H1 (cell line): Measurements from ENCODE around the gene SLC36A2. TPM values are rescaled to one million over a fixed set of nuclear protein-coding genes. Genes with fewer than 3 reads are reported as not detected.

ENCODE experiments used
- CTCF ChIA-PET: fragments of 300-600 bp; sonication (Branson Sonifier 250); formaldehyde crosslinking; loops from one replicate; lab custom pipeline; 2021; ENCODE audit not compliant: partially characterized antibody; lab: Charles Lee
- POLR2A ChIA-PET: fragments of 300-600 bp; sonication (Branson Sonifier 250); formaldehyde crosslinking; loops from one replicate; lab custom pipeline; 2021; ENCODE audit warnings: inconsistent platforms; ENCODE audit not compliant: partially characterized antibody; lab: Charles Lee
- DNase-seq, 2 experiments: peaks; one replicate each; pipeline versions ENCODE4 v3.0.0 to v3.0.0-alpha.2; 2010 to 2022; ENCODE audit warnings: low spot score in 2 of 2, low read depth in 1 of 2, mixed read lengths in 1 of 2
- FAIRE-seq: peaks from 2 replicates; lab custom pipeline; 2011; peaks lifted over from hg19 to GRCh38; lab: Jason Lieb, UNC
- H2AFZ ChIP-seq: 2 replicates; pipeline ENCODE4 v1.8.1; 2012; ENCODE audit warnings: low read length, inconsistent platforms
- H2AK5ac ChIP-seq: 2 replicates; pipeline ENCODE4 v1.6.1; 2013; ENCODE audit warnings: low read depth, low read length
- H2BK120ac ChIP-seq: replicated peaks from 2 replicates; pipeline ENCODE3; 2013; ENCODE audit warnings: low read depth, low read length, inconsistent platforms
- H2BK12ac ChIP-seq: 2 replicates; pipeline ENCODE4 v1.6.1; 2013; ENCODE audit warnings: low read depth, low read length
- H2BK15ac ChIP-seq: 2 replicates; pipeline ENCODE4 v1.6.1; 2013; ENCODE audit warnings: low read length
- H2BK20ac ChIP-seq: 2 replicates; pipeline ENCODE4 v1.6.1; 2013; ENCODE audit warnings: low read length
- H2BK5ac ChIP-seq: 2 replicates; pipeline ENCODE4 v1.6.1; 2013; ENCODE audit warnings: low read depth, low read length
- H3K14ac ChIP-seq: 2 replicates; pipeline ENCODE4 v1.6.1; 2013; ENCODE audit warnings: inconsistent platforms; ENCODE audit not compliant: insufficient read length
- H3K18ac ChIP-seq: 2 replicates; pipeline ENCODE4 v1.6.1; 2013; ENCODE audit warnings: low read length; ENCODE audit errors: extremely low read depth
- H3K23ac ChIP-seq: 2 replicates; pipeline ENCODE4 v1.6.1; 2013; ENCODE audit warnings: inconsistent platforms; ENCODE audit not compliant: insufficient read length
- H3K23me2 ChIP-seq: 2 replicates; pipeline ENCODE4 v1.6.1; 2013; ENCODE audit warnings: low read depth, low read length
- H3K27ac ChIP-seq: 2 replicates; pipeline ENCODE4 v1.6.1; 2011; ENCODE audit warnings: low read depth, low read length, inconsistent platforms
- H3K27me3 ChIP-seq, 4 experiments: replicated peaks in 1 of 4; 1 replicate in 1 of 4; 2 replicates in 3 of 4; pipeline versions ENCODE4 v1.6.1 to v1.8.1; 2011 to 2013; ENCODE audit warnings: low read length in 3 of 4, mild to moderate bottlenecking in 3 of 4, inconsistent platforms in 2 of 4, mixed read lengths in 2 of 4, moderate library complexity in 1 of 4; ENCODE audit not compliant: control insufficient read depth in 3 of 4, insufficient read depth in 3 of 4; ENCODE audit errors: extremely low read depth in 1 of 4
- H3K36me3 ChIP-seq, 4 experiments: 2 replicates each; pipeline versions ENCODE4 v1.6.1 to v1.8.1; 2011 to 2013; ENCODE audit warnings: mild to moderate bottlenecking in 4 of 4, low read length in 3 of 4, moderate library complexity in 2 of 4, control low read depth in 1 of 4, inconsistent platforms in 1 of 4; ENCODE audit not compliant: insufficient read depth in 4 of 4, control insufficient read depth in 2 of 4
- H3K4ac ChIP-seq: replicated peaks from 2 replicates; pipeline ENCODE3; 2013; ENCODE audit warnings: low read length, low read depth, mixed read lengths, inconsistent platforms; ENCODE audit not compliant: insufficient read length
- H3K4me1 ChIP-seq, 4 experiments: replicated peaks in 1 of 4; 1 replicate in 1 of 4; 2 replicates in 3 of 4; pipeline versions ENCODE4 v1.6.1 to v1.8.1; 2011 to 2013; ENCODE audit warnings: low read length in 3 of 4, inconsistent platforms in 2 of 4, mixed read lengths in 1 of 4; ENCODE audit not compliant: insufficient read depth in 4 of 4, control insufficient read depth in 3 of 4
- H3K4me2 ChIP-seq, 2 experiments: 2 replicates each; pipeline versions ENCODE4 v1.6.1 to v1.8.1; 2011 to 2013; ENCODE audit warnings: low read depth in 2 of 2, low read length in 2 of 2, control low read depth in 1 of 2, inconsistent platforms in 1 of 2, mild to moderate bottlenecking in 1 of 2; ENCODE audit not compliant: insufficient read depth in 1 of 2
- H3K4me3 ChIP-seq, 4 experiments: fragments of 200-600, 300-600 bp in 1 of 4; sonication (generic), shearing (Covaris generic), sonication (Bioruptor Twin) in 1 of 4; 2 replicates each; pipeline versions ENCODE4 v1.5.1 to v1.8.1; 2011 to 2016; ENCODE audit warnings: low read length in 4 of 4, low read depth in 3 of 4, control low read depth in 2 of 4, inconsistent platforms in 2 of 4, mild to moderate bottlenecking in 2 of 4, mixed read lengths in 1 of 4, moderate library complexity in 1 of 4; ENCODE audit not compliant: insufficient read depth in 2 of 4; ENCODE audit errors: extremely low read depth in 1 of 4
- H3K56ac ChIP-seq: replicated peaks from 2 replicates; pipeline ENCODE3; 2013; ENCODE audit warnings: low read depth, mild to moderate bottlenecking, mixed read lengths, low read length, inconsistent platforms; ENCODE audit not compliant: insufficient read length
- H3K79me1 ChIP-seq: 2 replicates; pipeline ENCODE4 v1.6.1; 2013; ENCODE audit warnings: low read depth, low read length, control low read depth
- H3K79me2 ChIP-seq, 2 experiments: 2 replicates each; pipeline versions ENCODE4 v1.6.1 to v1.8.1; 2012 to 2013; ENCODE audit warnings: low read length in 2 of 2, mild to moderate bottlenecking in 2 of 2, inconsistent platforms in 1 of 2; ENCODE audit not compliant: insufficient read depth in 2 of 2, control insufficient read depth in 1 of 2
- H3K9ac ChIP-seq, 4 experiments: replicated peaks in 1 of 4; 1 replicate in 1 of 4; 2 replicates in 3 of 4; pipeline versions ENCODE4 v1.6.1 to v1.8.1; 2011 to 2013; ENCODE audit warnings: low read depth in 3 of 4, low read length in 3 of 4, control low read depth in 2 of 4, mild to moderate bottlenecking in 2 of 4, moderate library complexity in 2 of 4, inconsistent platforms in 1 of 4; ENCODE audit errors: extremely low read depth in 1 of 4
- H3K9me3 ChIP-seq, 2 experiments: 2 replicates each; pipeline versions ENCODE4 v1.6.1 to v1.8.1; 2012 to 2013; ENCODE audit warnings: mild to moderate bottlenecking in 2 of 2, moderate library complexity in 2 of 2, control low read depth in 1 of 2, inconsistent platforms in 1 of 2, low read depth in 1 of 2, low read length in 1 of 2, mixed read lengths in 1 of 2; ENCODE audit not compliant: insufficient read depth in 2 of 2
- H4K20me1 ChIP-seq, 2 experiments: replicated peaks in 1 of 2; 2 replicates each; pipeline versions ENCODE3 to v1.8.1; 2011 to 2013; ENCODE audit warnings: inconsistent platforms in 2 of 2, low read length in 2 of 2, mild to moderate bottlenecking in 1 of 2; ENCODE audit not compliant: insufficient read depth in 2 of 2, control insufficient read depth in 1 of 2
- H4K5ac ChIP-seq: 2 replicates; pipeline ENCODE4 v1.6.1; 2013; ENCODE audit warnings: low read length, low read depth, mixed read lengths, inconsistent platforms; ENCODE audit not compliant: insufficient read length
- H4K8ac ChIP-seq: 2 replicates; pipeline ENCODE4 v1.8.0; 2013; ENCODE audit warnings: mild to moderate bottlenecking, moderate library complexity, low read length, inconsistent platforms; ENCODE audit not compliant: insufficient read depth; ENCODE audit errors: extremely low read depth
- H4K91ac ChIP-seq: replicated peaks from 2 replicates; pipeline ENCODE3; 2013; ENCODE audit warnings: low read length, mixed read lengths, inconsistent platforms; ENCODE audit not compliant: insufficient read length
- CBX8 ChIP-seq: fragments of 300-800, 300-1000 bp; sonication (generic); IDR thresholded peaks from 2 replicates; pipeline ENCODE4 v1.7.1; 2016; ENCODE audit warnings: low read depth, low read length, borderline replicate concordance
- CREB1 ChIP-seq: IDR thresholded peaks from 2 replicates; pipeline ENCODE4 v1.6.1; 2012; ENCODE audit warnings: inconsistent platforms
- EGR1 ChIP-seq: IDR thresholded peaks from 2 replicates; pipeline ENCODE4 v1.6.1; 2011; ENCODE audit warnings: low read depth, low read length, borderline replicate concordance
- HDAC6 ChIP-seq: IDR thresholded peaks from one replicate; pipeline ENCODE4 v1.7.1; 2012; ENCODE audit warnings: low read depth, mild to moderate bottlenecking, inconsistent platforms, low read length, moderate library complexity
- JUND ChIP-seq: IDR thresholded peaks from 2 replicates; pipeline ENCODE4 v1.6.1; 2011; ENCODE audit warnings: mild to moderate bottlenecking, improper control_type of control experiment, low read length
- KDM4A ChIP-seq: IDR thresholded peaks from one replicate; pipeline ENCODE4 v1.7.1; 2012; ENCODE audit warnings: low read depth, mild to moderate bottlenecking, moderate library complexity, low read length, inconsistent platforms; ENCODE audit not compliant: severe bottlenecking
- KDM5A ChIP-seq: fragments of 200-600 bp; IDR thresholded peaks from 2 replicates; pipeline ENCODE4 v1.7.1; 2012; ENCODE audit warnings: mild to moderate bottlenecking, low read length, inconsistent platforms, mixed read lengths
- RAD21 ChIP-seq, 2 experiments: IDR thresholded peaks in 1 of 2; conservative IDR thresholded peaks in 1 of 2; 2 replicates each; pipeline ENCODE4 v1.6.1; 2011; ENCODE audit warnings: low read depth in 2 of 2, low read length in 2 of 2, improper control_type of control experiment in 1 of 2, inconsistent platforms in 1 of 2, mild to moderate bottlenecking in 1 of 2, moderate library complexity in 1 of 2
- TBP ChIP-seq: IDR thresholded peaks from 2 replicates; pipeline ENCODE4 v1.6.1; 2011; ENCODE audit warnings: low read depth, low read length, improper control_type of control experiment
- TCF12 ChIP-seq: IDR thresholded peaks from 2 replicates; pipeline ENCODE4 v1.6.1; 2011; ENCODE audit warnings: low read depth, mild to moderate bottlenecking, low read length
- WGBS, 2 experiments: shearing (Covaris generic) in 1 of 2; methylation state at CpG; one replicate each; pipeline versions ENCODE4 v1.1.6 to v1.1.7; 2013 to 2015; ENCODE audit warnings: low lambda C conversion rate in 2 of 2, mixed read lengths in 2 of 2, inconsistent platforms in 1 of 2, low coverage in 1 of 2, missing lambda C conversion rate in 1 of 2; ENCODE audit not compliant: insufficient replicate concordance in 2 of 2, insufficient coverage in 1 of 2, insufficient read length in 1 of 2; ENCODE audit errors: extremely low coverage in 1 of 2, missing lambda C conversion rate in 1 of 2; 5-methylcytosine and 5-hydroxymethylcytosine counted together
- polyA plus RNA-seq, 7 experiments: library from polyadenylated mRNA; depleted of rRNA in 3 of 7; stranded (reverse) in 5 of 7; unstranded in 2 of 7; fragments of >200 nt in 5 of 7; fragments of 200-250 nt in 2 of 7; gene quantifications; 1 replicate in 5 of 7; 2 replicates in 1 of 7; 4 replicates in 1 of 7; pipeline versions ENCODE4 v1.2.1 to v1.2.3, GENCODE V29; 2011 to 2013; ENCODE audit warnings: missing spikeins in 2 of 7, mixed read lengths in 2 of 7
- total RNA-seq: library from RNA; stranded (reverse); fragmentation: NEBNext Ultra II Directional; extraction: Animal tissue kit (Norgen Biotek cat#: 25700); gene quantifications from 2 replicates; pipeline ENCODE4 v1.2.1, GENCODE V29; 2021

The SLC36A2 gene
- total and polyA plus RNA-seq, 2 of the 8 experiments (the other 6 are each of a cell fraction or from before 2014, with no cell fraction given), result 0.30 TPM; not detected in 1

- DNase-seq (no peak), FAIRE-seq (no peak)
- Histone ChIP-seq H3K4me2 (no peak overlapping the region), H3K4me1 (no peaks in the 10 kb centered on the region), H3K23me2 (no peaks in the 10 kb centered on the region), H3K14ac (no peak overlapping the region), H2AFZ (no peak overlapping the region), H4K20me1 (no peaks in the 10 kb centered on the region), H3K79me1 (no peaks in the 10 kb centered on the region), H2BK5ac (no peak overlapping the region), H4K91ac (no peak overlapping the region), H3K36me3 (no peaks in the 10 kb centered on the region), H3K4ac (no peak overlapping the region), H3K23ac (no peak overlapping the region), H2BK120ac (no peak overlapping the region), H4K8ac (no peak overlapping the region), H3K27me3 (no peaks in the 10 kb centered on the region), H3K4me3 (no peak overlapping the region), H3K56ac (no peak overlapping the region), H3K9ac (no peak overlapping the region), H3K9me3 (no peaks in the 10 kb centered on the region), H3K18ac (no peak overlapping the region), H2AK5ac (no peak overlapping the region), H3K27ac (no peak overlapping the region), H2BK15ac (no peak overlapping the region), H2BK20ac (no peak overlapping the region), H2BK12ac (no peak overlapping the region), H3K79me2 (no peaks in the 10 kb centered on the region), H4K5ac (no peak overlapping the region)
- ChIA-PET POLR2A (no interaction called here), CTCF (interaction anchor here (0.8 to 1.3 kb wide), 3 partner anchors 9 to 28 kb away, joined by 3 read pairs; no protein-coding TSS in a partner anchor)
- WGBS, 2 experiments, result 88% methylated on average over 2 of the region's 2 CpGs; no CpG with 5 or more reads in 1 of the 2 experiments
- no peak for TF ChIP-seq RAD21 (IDR thresholded peaks at IDR 0.05 in 1 of 2, conservative IDR thresholded peaks at IDR 0.05 in 1 of 2; ENCODE audit: low read depth in 2 of 2, low read length in 2 of 2)
- TF ChIP-seq KDM5A, result no peak
- TF ChIP-seq HDAC6, result no peak
- TF ChIP-seq CREB1, result no peak
- TF ChIP-seq TCF12, result no peak
- TF ChIP-seq CBX8, result no peak
- TF ChIP-seq TBP, result no peak
- no peak for TF ChIP-seq KDM4A
- TF ChIP-seq JUND, result no peak
- no peak for TF ChIP-seq EGR1
Measured at GRCh38 chr5:151275803-151276202, 71.6 kb downstream of the SLC36A2 start.
